SK-N-MC (cell line): ENCODE measurements around the gene ADH6.

Experiments used
- EZH2 ChIP-seq: fragments of 200-600 bp; sonication (generic); IDR thresholded peaks from one replicate; pipeline ENCODE4 v1.6.1; 2017; ENCODE audit warnings: antibody characterized with exemption
- FOXP2 ChIP-seq: optimal IDR thresholded peaks from 2 replicates; pipeline ENCODE3; 2011; ENCODE audit warnings: mild to moderate bottlenecking, moderate library complexity; ENCODE audit not compliant: insufficient read depth; ENCODE audit errors: extremely low read length, control extremely low read depth
- POLR2AphosphoS5 ChIP-seq: IDR thresholded peaks from 2 replicates; pipeline ENCODE4 v1.6.1; 2012; ENCODE audit warnings: mild to moderate bottlenecking, low read depth, low read length, borderline replicate concordance

DNA sequence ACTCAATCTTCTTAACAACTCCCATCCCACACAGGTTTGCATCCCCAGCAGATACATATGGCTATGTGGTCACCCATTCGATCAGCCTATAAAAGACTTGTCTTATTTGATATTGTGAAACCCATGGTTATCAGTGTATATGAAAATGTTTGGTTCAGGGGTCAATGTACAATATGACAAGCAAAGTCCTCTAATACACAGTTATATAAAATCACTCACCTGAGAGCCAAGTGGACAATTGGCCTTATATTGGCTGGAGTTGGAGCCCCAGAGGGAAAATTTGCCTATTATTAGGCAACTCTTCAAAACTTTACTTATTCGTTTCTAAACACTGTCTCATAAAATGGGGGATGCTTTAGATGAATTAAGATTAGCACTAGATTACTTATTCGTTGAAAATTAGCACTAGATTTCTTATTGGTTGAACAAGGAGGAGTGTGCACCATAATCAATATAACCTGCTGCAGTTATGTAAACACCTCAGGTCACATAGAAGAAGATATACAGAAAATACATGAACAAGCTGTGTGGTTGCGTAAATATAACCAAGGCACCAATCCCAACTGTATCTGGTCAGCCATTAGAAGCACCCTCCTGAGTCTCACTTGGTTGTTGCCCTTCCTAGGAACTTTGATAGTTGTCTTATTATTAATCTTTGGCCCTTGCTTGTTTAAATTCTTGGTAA, 64.2 kb downstream of the ADH6 start:
- TF ChIP-seq EZH2 (no peak), POLR2AphosphoS5 (no peak), FOXP2 (no peak)
